Measurements from ENCODE around the gene PDXP. TPM values are rescaled to one million over a fixed set of nuclear protein-coding genes. Genes with fewer than 3 reads are reported as not detected.

PDXP gene
- total RNA-seq, 1 donor from 2014 or later: 16.5 TPM

DNA sequence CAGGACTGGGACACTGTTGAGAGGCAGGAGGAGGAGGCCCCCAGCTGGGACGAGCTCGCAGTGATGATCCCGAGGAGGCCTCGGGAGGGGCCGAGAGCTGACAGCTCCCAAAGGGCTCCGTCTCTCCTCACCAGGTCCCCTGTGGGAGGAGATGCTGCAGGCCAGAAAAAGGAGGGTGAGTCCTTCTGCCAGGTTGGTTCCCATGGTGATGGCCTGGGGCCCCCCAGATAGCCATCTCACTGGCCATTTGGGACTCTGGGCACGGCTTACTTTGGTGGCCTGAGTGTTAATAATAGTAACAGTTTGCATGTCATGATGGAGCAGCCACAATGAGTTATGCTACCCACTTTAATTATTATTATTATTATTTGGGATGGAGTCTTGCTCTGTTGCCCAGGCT lies 57.2 kb downstream of the PDXP start:
- H3K4me1 Mint-ChIP-seq (ENCODE audit: unreplicated experiment): no peaks in the 10 kb centered on the region
- no peak overlapping the region for H3K4me3 Mint-ChIP-seq (ENCODE audit: unreplicated experiment)
- H3K36me3 Mint-ChIP-seq (ENCODE audit: unreplicated experiment): no peaks in the 10 kb centered on the region
- H3K27me3 Mint-ChIP-seq (ENCODE audit: unreplicated experiment): no peaks in the 10 kb centered on the region
- TF ChIP-seq, protein P1, sequence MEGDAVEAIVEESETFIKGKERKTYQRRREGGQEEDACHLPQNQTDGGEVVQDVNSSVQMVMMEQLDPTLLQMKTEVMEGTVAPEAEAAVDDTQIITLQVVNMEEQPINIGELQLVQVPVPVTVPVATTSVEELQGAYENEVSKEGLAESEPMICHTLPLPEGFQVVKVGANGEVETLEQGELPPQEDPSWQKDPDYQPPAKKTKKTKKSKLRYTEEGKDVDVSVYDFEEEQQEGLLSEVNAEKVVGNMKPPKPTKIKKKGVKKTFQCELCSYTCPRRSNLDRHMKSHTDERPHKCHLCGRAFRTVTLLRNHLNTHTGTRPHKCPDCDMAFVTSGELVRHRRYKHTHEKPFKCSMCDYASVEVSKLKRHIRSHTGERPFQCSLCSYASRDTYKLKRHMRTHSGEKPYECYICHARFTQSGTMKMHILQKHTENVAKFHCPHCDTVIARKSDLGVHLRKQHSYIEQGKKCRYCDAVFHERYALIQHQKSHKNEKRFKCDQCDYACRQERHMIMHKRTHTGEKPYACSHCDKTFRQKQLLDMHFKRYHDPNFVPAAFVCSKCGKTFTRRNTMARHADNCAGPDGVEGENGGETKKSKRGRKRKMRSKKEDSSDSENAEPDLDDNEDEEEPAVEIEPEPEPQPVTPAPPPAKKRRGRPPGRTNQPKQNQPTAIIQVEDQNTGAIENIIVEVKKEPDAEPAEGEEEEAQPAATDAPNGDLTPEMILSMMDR (IDR thresholded peaks at IDR 0.05): no peak
- H3K9me3 Mint-ChIP-seq (ENCODE audit: unreplicated experiment): no peaks in the 10 kb centered on the region
- no peak for DNase-seq (ENCODE audit: extremely low spot score, unreplicated experiment)
- H3K27ac Mint-ChIP-seq (ENCODE audit: unreplicated experiment): no peak overlapping the region

Other genes with a start within 250 kb of the PDXP start
- 0.97 and 0.99 TPM in 2 replicates for gene ELFN2, start 231.2 kb upstream of the PDXP start, total RNA-seq
- 1.5 and 2.3 TPM in 2 replicates for gene MFNG, start 172.3 kb upstream of the PDXP start, total RNA-seq
- gene CARD10, start 139.3 kb upstream of the PDXP start, total RNA-seq: 29.2 and 31.5 TPM in 2 replicates
- gene CDC42EP1, start 98.2 kb upstream of the PDXP start, total RNA-seq: 282 and 283 TPM in 2 replicates
- not detected in 2 replicates for gene LGALS2, start 78.6 kb upstream of the PDXP start, total RNA-seq
- gene GGA1, start 49.9 kb upstream of the PDXP start, total RNA-seq: 50.0 and 56.1 TPM in 2 replicates
- 6.9 and 8.3 TPM in 2 replicates for gene SH3BP1, start 19.1 kb upstream of the PDXP start, total RNA-seq
- gene LGALS1, start 16.9 kb downstream of the PDXP start, total RNA-seq: 1,199 and 1,246 TPM in 2 replicates
- 18.5 and 22.7 TPM in 2 replicates for gene NOL12, start 27.6 kb downstream of the PDXP start, total RNA-seq
- gene TRIOBP, start 38.3 kb downstream of the PDXP start, total RNA-seq: 103 and 105 TPM in 2 replicates
- 33.4 and 38.0 TPM in 2 replicates for gene GCAT, start 149.2 kb downstream of the PDXP start, total RNA-seq
- 0.48 and 0.63 TPM in 2 replicates for gene GALR3, start 164.7 kb downstream of the PDXP start, total RNA-seq
- 18.1 and 20.4 TPM in 2 replicates for gene ANKRD54, start 185.6 kb downstream of the PDXP start, total RNA-seq
- gene EIF3L, start 190.7 kb downstream of the PDXP start, total RNA-seq: 435 and 452 TPM in 2 replicates
- gene MICALL1, start 247.6 kb downstream of the PDXP start, total RNA-seq: 51.2 and 56.6 TPM in 2 replicates